ENCODE results near the gene TTLL4.

Gene TTLL4

GRCh38 chr2:218718058-218718457, 7.4 kb downstream of the TTLL4 start:
- no peak for DNase-seq

GRCh38 chr2:218719457-218719856, 8.8 kb downstream of the TTLL4 start:
- DNase-seq, result no peak

GRCh38 chr2:218720048-218721041, 9.7 kb downstream of the TTLL4 start:
- DNase-seq, result no peak

GRCh38 chr2:218721488-218721887, 10.9 kb downstream of the TTLL4 start:
- no peak for DNase-seq

- no peak for DNase-seq
Measured at GRCh38 chr2:218721934-218722333, 11.3 kb downstream of the TTLL4 start.

GRCh38 chr2:218722419-218722818, 11.8 kb downstream of the TTLL4 start:
- DNase-seq, result no peak

GRCh38 chr2:218722876-218723785, 12.5 kb downstream of the TTLL4 start:
- no peak for DNase-seq

- DNase-seq, result no peak
Measured at GRCh38 chr2:218726004-218726574, 15.5 kb downstream of the TTLL4 start.

- no peak for DNase-seq
Measured at GRCh38 chr2:218727502-218728165, 17.0 kb downstream of the TTLL4 start.

- no peak for DNase-seq
Measured at GRCh38 chr2:218729640-218730039, 19.0 kb downstream of the TTLL4 start.

GRCh38 chr2:218732052-218732760, 21.6 kb downstream of the TTLL4 start:
- no peak for DNase-seq

- DNase-seq, result no peak
Measured at GRCh38 chr2:218732761-218733158, 22.1 kb downstream of the TTLL4 start.

- DNase-seq, result no peak
Measured at GRCh38 chr2:218733171-218734021, 22.8 kb downstream of the TTLL4 start.

- DNase-seq, result no peak
Measured at GRCh38 chr2:218734190-218734975, 23.7 kb downstream of the TTLL4 start.

- no peak for DNase-seq
Measured at GRCh38 chr2:218736531-218736930, 25.9 kb downstream of the TTLL4 start.

GRCh38 chr2:218743068-218743467, 32.4 kb downstream of the TTLL4 start:
- DNase-seq, result no peak

- DNase-seq, result no peak
Measured at GRCh38 chr2:218744615-218745014, 34.0 kb downstream of the TTLL4 start.

- DNase-seq, result no peak
Measured at GRCh38 chr2:218745160-218745558, 34.5 kb downstream of the TTLL4 start.

GRCh38 chr2:218745559-218746469, 35.2 kb downstream of the TTLL4 start:
- no peak for DNase-seq
